GM23338 (cell line): ENCODE results near the gene PAH. TPM values are rescaled to one million over a fixed set of nuclear protein-coding genes. Genes with fewer than 3 reads are reported as not detected.
A peak's percentile ranks its signal among the peaks of the same experiment; 100 is the strongest.

Experiments used
- ATAC-seq: fragments of 200-7000 bp; cut with Tn5 transposase; 3 replicates; pipeline ENCODE4 v1.9.1; 2020
- DNase-seq: peaks from one replicate; pipeline ENCODE4 v3.0.0-alpha.2; 2015; ENCODE audit warnings: low spot score
- H2AFZ ChIP-seq: fragments of 200-600 bp; sonication (generic); 2 replicates; pipeline ENCODE4 v1.8.0; 2016; ENCODE audit warnings: antibody characterized with exemption, mild to moderate bottlenecking, moderate library complexity
- H3F3A ChIP-seq: fragments of 200-600 bp; sonication (generic); replicated peaks from 2 replicates; pipeline ENCODE4 v1.8.0; 2017; ENCODE audit warnings: antibody characterized with exemption, mixed run types, low read depth
- H3K27ac ChIP-seq: fragments of 200-600 bp; sonication (generic); 2 replicates; pipeline ENCODE4 v1.6.1; 2016; ENCODE audit warnings: low read depth
- H3K27me3 ChIP-seq: fragments of 200-600 bp; sonication (generic); 2 replicates; pipeline ENCODE4 v1.8.0; 2016; ENCODE audit warnings: mild to moderate bottlenecking, mixed run types, moderate library complexity; ENCODE audit not compliant: insufficient read depth
- H3K36me3 ChIP-seq: fragments of 200-600 bp; sonication (generic); 2 replicates; pipeline ENCODE4 v1.8.0; 2016; ENCODE audit warnings: mild to moderate bottlenecking; ENCODE audit not compliant: insufficient read depth
- H3K4me1 ChIP-seq: fragments of 200-600 bp; sonication (generic); 2 replicates; pipeline ENCODE4 v1.8.0; 2016; ENCODE audit warnings: mild to moderate bottlenecking, moderate library complexity; ENCODE audit not compliant: insufficient read depth
- H3K4me2 ChIP-seq: fragments of 200-600 bp; sonication (generic); 2 replicates; pipeline ENCODE4 v1.7.1; 2017; ENCODE audit warnings: mixed run types
- H3K4me3 ChIP-seq: fragments of 200-600 bp; sonication (generic); 2 replicates; pipeline ENCODE4 v1.6.1; 2016; ENCODE audit warnings: mixed run types
- H3K79me2 ChIP-seq: fragments of 200-600 bp; sonication (generic); replicated peaks from 2 replicates; pipeline ENCODE4 v1.8.0; 2017; ENCODE audit warnings: mild to moderate bottlenecking; ENCODE audit not compliant: insufficient read depth
- H3K9me2 ChIP-seq: fragments of 200-600 bp; sonication (generic); 2 replicates; pipeline ENCODE4 v1.8.0; 2017; ENCODE audit not compliant: insufficient read depth
- H4K20me1 ChIP-seq: fragments of 200-600 bp; sonication (generic); replicated peaks from 2 replicates; pipeline ENCODE4 v1.8.0; 2017; ENCODE audit warnings: mild to moderate bottlenecking; ENCODE audit not compliant: insufficient read depth
- H3K27ac Mint-ChIP-seq: 2 replicates; pipeline ENCODE4 v1.8.0; 2020; ENCODE audit warnings: inconsistent platforms, mild to moderate bottlenecking, moderate library complexity, mixed read lengths
- H3K27me3 Mint-ChIP-seq: 3 replicates; pipeline ENCODE4 v1.8.0; 2022; ENCODE audit warnings: low read depth, mild to moderate bottlenecking, moderate library complexity, mixed read lengths, inconsistent platforms; ENCODE audit not compliant: insufficient read depth, poor library complexity
- H3K36me3 Mint-ChIP-seq: 3 replicates; pipeline ENCODE4 v1.8.0; 2021; ENCODE audit warnings: low read depth, mild to moderate bottlenecking, inconsistent platforms, moderate library complexity, mixed read lengths
- H3K4me1 Mint-ChIP-seq: 3 replicates; pipeline ENCODE4 v1.8.0; 2020; ENCODE audit warnings: mild to moderate bottlenecking, inconsistent platforms, mixed read lengths
- H3K4me3 Mint-ChIP-seq: 3 replicates; pipeline ENCODE4 v1.8.0; 2021; ENCODE audit warnings: moderate library complexity, mild to moderate bottlenecking, inconsistent platforms, mixed read lengths
- H3K9me3 Mint-ChIP-seq: 3 replicates; pipeline ENCODE4 v1.8.0; 2020; ENCODE audit warnings: moderate library complexity, mild to moderate bottlenecking, inconsistent platforms, mixed read lengths
- POLR2AphosphoS5 ChIP-seq: IDR thresholded peaks from 2 replicates; pipeline ENCODE4 v1.6.1; 2016; ENCODE audit warnings: antibody characterized with exemption, low read depth
- ZNF331 ChIP-seq: fragments of 250-450 bp; sonication (Bioruptor Pico); IDR thresholded peaks from 2 replicates; pipeline ENCODE4 v1.5.0; 2020; ENCODE audit warnings: low read depth, mild to moderate bottlenecking, moderate library complexity
- polyA plus RNA-seq: library from polyadenylated mRNA; unstranded; fragments of >200 nt; fragmentation: Nextera tagmentation; extraction: Ambion mirVana; gene quantifications from 2 replicates; pipeline ENCODE4 v1.2.1, GENCODE V29; 2016
- total RNA-seq: library from RNA; depleted of rRNA; stranded (reverse); fragments of >200 nt; shearing (Covaris generic); gene quantifications from 2 replicates; pipeline ENCODE4 v1.2.3, GENCODE V29; 2014
- TF ChIP-seq, protein P1 (sequence below): IDR thresholded peaks from one replicate; pipeline ENCODE4 v1.6.1; 2018; ENCODE audit warnings: antibody characterized with exemption; ENCODE audit not compliant: unreplicated experiment
- TF ChIP-seq, protein P2 (sequence below), 2 experiments: fragments of 200-600 bp in 1 of 2; sonication (generic) in 1 of 2; conservative IDR thresholded peaks; 2 replicates each; pipeline versions ENCODE4 v1.5.1 to v1.6.1; 2016 to 2017; ENCODE audit warnings: antibody characterized with exemption in 2 of 2, low read depth in 2 of 2, mild to moderate bottlenecking in 2 of 2, moderate library complexity in 1 of 2

The PAH gene
- total and polyA plus RNA-seq, 2 experiments from 2014 or later, result 3.7 to 4.8 TPM

DNA sequence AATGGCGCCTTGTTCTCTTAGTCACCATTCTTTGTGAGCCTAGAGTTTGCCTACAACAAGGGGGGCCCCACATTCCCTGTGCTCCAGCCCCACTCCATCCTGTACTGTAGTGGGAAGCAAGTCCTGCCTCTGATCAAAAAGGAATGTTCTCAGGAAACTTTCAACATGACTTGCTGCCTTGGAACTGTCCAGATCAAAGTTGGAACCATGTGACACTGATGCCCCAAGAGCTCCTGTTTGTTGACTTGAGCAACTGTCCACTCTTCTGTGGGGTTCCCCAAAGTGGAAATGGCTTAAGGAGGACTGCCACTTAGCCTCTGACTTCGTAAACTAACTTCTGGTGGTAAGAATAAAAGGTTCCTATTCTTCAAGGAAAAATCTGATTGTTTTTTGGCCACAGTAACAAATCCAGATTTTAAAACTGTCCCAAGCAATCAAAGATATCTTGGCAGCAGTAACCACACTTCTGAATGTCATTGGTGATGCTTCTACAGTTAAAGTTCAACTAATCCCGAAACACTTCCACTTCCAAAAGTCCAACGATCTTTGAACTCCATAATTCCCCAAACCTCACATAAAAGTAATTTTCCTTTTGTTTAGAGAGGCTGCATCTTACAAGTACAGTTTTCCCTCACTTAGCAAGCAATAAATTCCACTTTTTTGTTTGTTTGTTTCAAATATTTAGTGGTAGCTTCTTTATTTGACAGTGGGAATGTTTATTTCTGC lies 67.2 kb downstream of the PAH start:
- Mint-ChIP-seq H3K4me3 (no peak overlapping the region), H3K4me1 (no peaks in the 10 kb centered on the region), H3K27me3 (no peaks in the 10 kb centered on the region), H3K9me3 (no peaks in the 10 kb centered on the region), H3K27ac (no peak overlapping the region), H3K36me3 (no peaks in the 10 kb centered on the region)
- Histone ChIP-seq H3K27me3 (no peaks in the 10 kb centered on the region), H3K9me2 (peaks cover 11% of the 10 kb centered on the region), H3K79me2 (no peaks in the 10 kb centered on the region), H3F3A (no peaks in the 10 kb centered on the region), H2AFZ (no peak overlapping the region), H3K4me1 (no peaks in the 10 kb centered on the region), H3K4me2 (no peak overlapping the region), H3K36me3 (no peaks in the 10 kb centered on the region), H3K4me3 (no peak overlapping the region), H3K27ac (no peak overlapping the region), H4K20me1 (peaks cover 3% of the 10 kb centered on the region; the same call in 1 of the 2 replicates)
- ATAC-seq (no peak), DNase-seq (no peak)
- TF ChIP-seq POLR2AphosphoS5, result no peak
- TF ChIP-seq, protein P1, sequence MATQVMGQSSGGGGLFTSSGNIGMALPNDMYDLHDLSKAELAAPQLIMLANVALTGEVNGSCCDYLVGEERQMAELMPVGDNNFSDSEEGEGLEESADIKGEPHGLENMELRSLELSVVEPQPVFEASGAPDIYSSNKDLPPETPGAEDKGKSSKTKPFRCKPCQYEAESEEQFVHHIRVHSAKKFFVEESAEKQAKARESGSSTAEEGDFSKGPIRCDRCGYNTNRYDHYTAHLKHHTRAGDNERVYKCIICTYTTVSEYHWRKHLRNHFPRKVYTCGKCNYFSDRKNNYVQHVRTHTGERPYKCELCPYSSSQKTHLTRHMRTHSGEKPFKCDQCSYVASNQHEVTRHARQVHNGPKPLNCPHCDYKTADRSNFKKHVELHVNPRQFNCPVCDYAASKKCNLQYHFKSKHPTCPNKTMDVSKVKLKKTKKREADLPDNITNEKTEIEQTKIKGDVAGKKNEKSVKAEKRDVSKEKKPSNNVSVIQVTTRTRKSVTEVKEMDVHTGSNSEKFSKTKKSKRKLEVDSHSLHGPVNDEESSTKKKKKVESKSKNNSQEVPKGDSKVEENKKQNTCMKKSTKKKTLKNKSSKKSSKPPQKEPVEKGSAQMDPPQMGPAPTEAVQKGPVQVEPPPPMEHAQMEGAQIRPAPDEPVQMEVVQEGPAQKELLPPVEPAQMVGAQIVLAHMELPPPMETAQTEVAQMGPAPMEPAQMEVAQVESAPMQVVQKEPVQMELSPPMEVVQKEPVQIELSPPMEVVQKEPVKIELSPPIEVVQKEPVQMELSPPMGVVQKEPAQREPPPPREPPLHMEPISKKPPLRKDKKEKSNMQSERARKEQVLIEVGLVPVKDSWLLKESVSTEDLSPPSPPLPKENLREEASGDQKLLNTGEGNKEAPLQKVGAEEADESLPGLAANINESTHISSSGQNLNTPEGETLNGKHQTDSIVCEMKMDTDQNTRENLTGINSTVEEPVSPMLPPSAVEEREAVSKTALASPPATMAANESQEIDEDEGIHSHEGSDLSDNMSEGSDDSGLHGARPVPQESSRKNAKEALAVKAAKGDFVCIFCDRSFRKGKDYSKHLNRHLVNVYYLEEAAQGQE, result no peak
- TF ChIP-seq, protein P2, sequence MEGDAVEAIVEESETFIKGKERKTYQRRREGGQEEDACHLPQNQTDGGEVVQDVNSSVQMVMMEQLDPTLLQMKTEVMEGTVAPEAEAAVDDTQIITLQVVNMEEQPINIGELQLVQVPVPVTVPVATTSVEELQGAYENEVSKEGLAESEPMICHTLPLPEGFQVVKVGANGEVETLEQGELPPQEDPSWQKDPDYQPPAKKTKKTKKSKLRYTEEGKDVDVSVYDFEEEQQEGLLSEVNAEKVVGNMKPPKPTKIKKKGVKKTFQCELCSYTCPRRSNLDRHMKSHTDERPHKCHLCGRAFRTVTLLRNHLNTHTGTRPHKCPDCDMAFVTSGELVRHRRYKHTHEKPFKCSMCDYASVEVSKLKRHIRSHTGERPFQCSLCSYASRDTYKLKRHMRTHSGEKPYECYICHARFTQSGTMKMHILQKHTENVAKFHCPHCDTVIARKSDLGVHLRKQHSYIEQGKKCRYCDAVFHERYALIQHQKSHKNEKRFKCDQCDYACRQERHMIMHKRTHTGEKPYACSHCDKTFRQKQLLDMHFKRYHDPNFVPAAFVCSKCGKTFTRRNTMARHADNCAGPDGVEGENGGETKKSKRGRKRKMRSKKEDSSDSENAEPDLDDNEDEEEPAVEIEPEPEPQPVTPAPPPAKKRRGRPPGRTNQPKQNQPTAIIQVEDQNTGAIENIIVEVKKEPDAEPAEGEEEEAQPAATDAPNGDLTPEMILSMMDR (conservative IDR thresholded peaks at IDR 0.05; ENCODE audit: low read depth in 2 of 2), result no peak

DNA sequence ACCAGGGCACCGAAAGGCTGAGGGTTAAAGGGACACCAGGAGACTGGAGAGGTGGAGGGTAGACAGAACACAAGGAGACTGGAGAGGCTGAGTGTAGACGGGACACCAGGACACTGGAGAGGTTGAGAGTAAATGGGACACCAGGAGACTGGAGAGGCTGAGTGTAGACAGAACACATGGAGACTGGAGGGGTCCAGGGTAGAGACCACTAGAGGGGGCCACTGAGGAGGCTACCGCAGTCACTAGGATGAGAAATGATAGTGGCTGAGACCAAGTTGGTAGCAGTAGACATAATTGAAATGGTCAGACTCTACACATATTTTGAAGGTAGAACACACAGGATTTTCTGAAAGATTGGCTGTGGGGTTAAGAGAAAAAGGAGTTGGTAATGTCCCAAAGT lies 68.2 kb downstream of the PAH start:
- H3K9me3 Mint-ChIP-seq, result no peaks in the 10 kb centered on the region
- Histone ChIP-seq H3F3A (no peaks in the 10 kb centered on the region), H3K36me3 (no peaks in the 10 kb centered on the region), H3K4me2 (no peak overlapping the region), H3K4me1 (no peaks in the 10 kb centered on the region), H3K79me2 (no peaks in the 10 kb centered on the region), H4K20me1 (no peaks in the 10 kb centered on the region), H3K4me3 (no peak overlapping the region), H2AFZ (no peak overlapping the region), H3K9me2 (peaks cover 11% of the 10 kb centered on the region), H3K27me3 (no peaks in the 10 kb centered on the region), H3K27ac (no peak overlapping the region)
- peak; percentile 38; the same call in 1 of the 3 replicates for ATAC-seq
- H3K4me3 Mint-ChIP-seq, result no peak overlapping the region
- peak; percentile 44 for DNase-seq
- no peaks in the 10 kb centered on the region for H3K36me3 Mint-ChIP-seq
- no peak overlapping the region for H3K27ac Mint-ChIP-seq
- TF ChIP-seq, protein P2 (conservative IDR thresholded peaks at IDR 0.05; ENCODE audit: low read depth in 2 of 2), result peak; percentile 58 to 71
- TF ChIP-seq ZNF331 (CRISPR knock-in tag), result no peak
- no peaks in the 10 kb centered on the region for H3K4me1 Mint-ChIP-seq
- no peaks in the 10 kb centered on the region for H3K27me3 Mint-ChIP-seq
